Stimulated activated CD8-positive, alpha-beta memory T cell treated with anti-CD3 and anti-CD28 coated beads, Interleukin-15, amount 100 ng/mL, for 48 hours (primary cell): ENCODE data around the gene GRIK5.

Experiments used
- DNase-seq, 2 donors: peaks; one replicate each; pipeline ENCODE4 v3.0.0-alpha.2; 2020; ENCODE audit warnings: low read depth in 2 of 2

The GRIK5 gene

DNA sequence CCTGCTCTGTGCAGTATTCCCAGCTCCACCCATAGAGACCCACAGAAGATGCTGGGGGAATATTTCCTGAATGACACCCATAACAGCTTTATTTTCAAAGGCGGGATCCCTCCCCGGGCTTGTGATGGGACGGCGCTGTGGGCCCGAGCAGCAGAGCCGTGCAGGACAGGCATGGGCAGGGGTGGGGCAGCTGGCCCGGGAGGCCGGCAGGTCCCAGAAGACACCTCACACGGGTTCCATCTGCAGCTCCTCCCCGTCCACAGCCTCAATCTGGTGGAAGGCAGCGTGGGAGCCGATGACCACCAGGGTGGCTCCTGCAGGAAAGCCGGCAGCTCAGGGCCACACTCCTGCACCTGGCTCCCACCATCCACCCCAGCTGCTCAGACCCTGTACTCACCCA lies 113.4 kb downstream of the GRIK5 start:
- DNase-seq: no peak

DNA sequence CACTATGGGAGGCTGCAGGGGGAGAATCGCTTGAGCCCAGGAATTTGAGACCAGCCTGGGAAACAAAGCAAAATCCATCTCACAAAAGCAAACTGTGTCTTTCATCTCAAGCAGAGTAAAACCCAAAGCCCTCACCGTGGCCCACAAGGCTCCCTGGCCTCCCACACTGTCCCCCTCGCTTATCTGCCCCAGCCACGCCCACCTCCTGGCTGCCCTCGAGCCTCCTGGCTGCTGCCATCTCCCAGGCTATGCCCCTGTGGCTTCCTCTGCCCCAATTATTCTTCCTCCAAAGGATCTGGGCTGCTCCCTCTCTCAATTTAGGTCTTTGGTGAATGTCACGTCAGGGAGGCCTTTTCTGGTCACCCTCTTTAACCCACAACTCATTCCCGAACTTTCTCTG lies 114.5 kb downstream of the GRIK5 start:
- DNase-seq: no peak

DNA sequence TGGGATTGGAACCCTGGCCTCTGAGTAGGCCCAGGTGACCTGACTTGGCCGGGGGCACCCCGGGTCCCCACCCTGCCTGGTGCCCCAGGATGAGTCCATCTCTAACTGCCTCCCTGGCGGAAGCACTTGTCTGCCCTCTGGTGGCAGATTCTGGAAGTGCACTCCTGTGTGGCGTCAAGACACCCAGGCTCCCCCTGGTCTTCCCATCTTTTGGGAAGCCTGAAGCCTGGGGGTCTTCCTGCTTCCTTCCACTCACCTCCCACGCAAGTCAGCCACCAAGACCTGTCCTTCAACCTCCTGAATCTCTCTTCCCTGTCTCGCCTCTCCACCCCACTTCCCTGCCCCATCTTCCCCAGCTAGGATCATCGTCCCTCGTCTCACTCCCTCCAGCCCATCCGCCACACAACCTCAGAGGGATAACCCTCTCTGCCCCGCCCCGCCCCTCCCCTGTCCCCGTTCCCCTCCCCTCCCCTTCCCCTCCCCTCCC lies 118.3 kb downstream of the GRIK5 start:
- peak; percentile 71 to 72 for DNase-seq
